GM12872 (cell line): ENCODE measurements around the gene CNRIP1.

Experiments
- TF ChIP-seq, protein P1 (sequence below): IDR thresholded peaks from 3 replicates; pipeline ENCODE4 v1.5.1; 2011; ENCODE audit warnings: low read depth, mild to moderate bottlenecking, low read length, moderate library complexity; ENCODE audit not compliant: insufficient read depth

Gene CNRIP1

DNA sequence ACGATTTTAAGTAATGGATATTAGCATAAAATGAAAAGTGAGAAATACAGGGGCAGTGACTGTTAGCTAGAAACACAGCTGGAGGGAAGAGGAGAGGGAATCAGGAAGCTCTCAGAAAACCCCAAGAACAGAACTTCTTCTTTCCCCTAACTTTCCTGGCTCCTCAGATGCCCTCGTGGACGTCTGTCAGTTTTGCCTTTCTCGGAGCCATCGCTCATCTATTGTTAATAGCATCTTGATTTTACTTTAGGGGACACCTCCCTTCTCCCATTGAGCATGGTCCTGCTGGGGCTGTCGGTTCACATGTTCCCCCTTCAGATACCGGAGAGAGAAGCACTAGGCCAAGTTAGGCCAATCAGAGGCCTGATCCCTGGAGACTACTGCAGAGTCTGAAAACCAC, 43.0 kb upstream of the CNRIP1 start:
- TF ChIP-seq, protein P1, sequence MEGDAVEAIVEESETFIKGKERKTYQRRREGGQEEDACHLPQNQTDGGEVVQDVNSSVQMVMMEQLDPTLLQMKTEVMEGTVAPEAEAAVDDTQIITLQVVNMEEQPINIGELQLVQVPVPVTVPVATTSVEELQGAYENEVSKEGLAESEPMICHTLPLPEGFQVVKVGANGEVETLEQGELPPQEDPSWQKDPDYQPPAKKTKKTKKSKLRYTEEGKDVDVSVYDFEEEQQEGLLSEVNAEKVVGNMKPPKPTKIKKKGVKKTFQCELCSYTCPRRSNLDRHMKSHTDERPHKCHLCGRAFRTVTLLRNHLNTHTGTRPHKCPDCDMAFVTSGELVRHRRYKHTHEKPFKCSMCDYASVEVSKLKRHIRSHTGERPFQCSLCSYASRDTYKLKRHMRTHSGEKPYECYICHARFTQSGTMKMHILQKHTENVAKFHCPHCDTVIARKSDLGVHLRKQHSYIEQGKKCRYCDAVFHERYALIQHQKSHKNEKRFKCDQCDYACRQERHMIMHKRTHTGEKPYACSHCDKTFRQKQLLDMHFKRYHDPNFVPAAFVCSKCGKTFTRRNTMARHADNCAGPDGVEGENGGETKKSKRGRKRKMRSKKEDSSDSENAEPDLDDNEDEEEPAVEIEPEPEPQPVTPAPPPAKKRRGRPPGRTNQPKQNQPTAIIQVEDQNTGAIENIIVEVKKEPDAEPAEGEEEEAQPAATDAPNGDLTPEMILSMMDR, result no peak

DNA sequence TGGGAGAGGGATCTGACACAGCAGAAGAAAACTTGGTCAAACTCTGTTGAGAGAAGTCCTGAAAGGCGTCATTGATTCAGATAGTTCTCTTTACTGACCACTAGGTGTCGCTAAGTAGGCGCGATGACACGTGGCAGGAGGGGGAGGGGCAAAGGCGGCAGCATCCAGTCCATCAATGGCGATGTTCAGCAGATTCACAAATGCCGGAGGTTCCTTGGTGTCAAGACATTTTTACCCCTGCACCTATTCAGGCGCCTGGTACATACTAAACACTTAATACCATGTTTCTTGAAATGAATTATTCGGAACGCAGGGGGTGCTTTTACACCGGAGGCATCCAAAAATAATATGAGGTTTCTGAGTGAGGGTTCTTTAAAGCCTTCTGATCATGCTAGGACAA, 42.3 kb upstream of the CNRIP1 start:
- TF ChIP-seq, protein P1, result peak; percentile 78

DNA sequence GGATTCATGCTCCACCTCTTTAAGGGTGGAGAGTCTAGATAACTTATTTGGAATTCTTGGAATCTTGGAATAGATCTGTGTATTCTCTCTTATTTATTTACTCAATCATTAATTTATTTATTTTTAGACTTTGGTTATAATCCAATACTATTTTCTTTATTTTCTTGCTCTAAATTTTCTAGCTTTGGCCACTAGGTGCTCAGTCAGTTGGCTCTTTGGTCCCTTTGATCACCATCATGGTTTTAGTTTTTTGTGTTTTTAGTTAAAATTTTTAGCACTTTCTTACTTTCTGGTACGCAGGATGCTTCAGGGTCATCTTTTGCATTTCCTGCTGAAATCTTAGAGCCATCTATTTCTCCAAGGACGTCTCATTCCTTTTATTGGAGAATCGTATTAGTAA, 40.1 kb upstream of the CNRIP1 start:
- TF ChIP-seq, protein P1, result peak; percentile 14; the same call in 1 of the 3 replicates

DNA sequence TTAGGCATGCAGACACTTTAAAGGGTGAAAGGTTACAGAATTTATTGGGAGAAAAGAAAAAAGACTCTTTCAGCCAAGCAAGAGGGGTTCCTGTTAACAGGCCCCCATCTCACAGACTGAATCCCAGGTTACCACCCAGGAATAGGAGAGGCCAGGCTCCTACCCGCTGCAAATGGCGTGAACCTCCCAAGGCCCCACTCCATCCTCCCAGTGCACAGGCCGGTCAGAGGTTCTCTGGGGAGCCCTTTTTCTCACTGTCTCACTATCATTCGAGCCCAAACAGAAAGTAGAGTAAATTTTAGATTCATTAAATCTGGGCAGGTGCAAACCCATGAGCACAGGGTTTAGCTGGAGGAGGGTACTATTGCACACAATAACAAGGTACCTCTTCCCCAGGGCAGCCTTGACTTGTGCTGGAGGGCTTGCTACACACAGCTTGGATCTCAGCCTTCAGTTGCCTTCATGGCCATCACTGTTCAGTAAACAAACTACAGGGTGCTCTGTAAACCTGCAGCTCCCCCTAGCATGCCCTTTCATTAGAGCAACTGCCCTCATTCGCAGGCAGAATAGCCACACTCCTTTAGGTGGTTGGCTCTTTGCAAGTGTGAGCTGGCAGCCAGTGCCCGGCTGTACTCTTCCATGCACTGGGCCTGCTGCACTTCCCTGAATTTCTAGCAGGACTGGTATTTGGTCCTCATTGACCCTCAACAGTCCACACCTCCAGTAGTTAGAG, 38.0 kb upstream of the CNRIP1 start:
- TF ChIP-seq, protein P1, result peak; percentile 71

DNA sequence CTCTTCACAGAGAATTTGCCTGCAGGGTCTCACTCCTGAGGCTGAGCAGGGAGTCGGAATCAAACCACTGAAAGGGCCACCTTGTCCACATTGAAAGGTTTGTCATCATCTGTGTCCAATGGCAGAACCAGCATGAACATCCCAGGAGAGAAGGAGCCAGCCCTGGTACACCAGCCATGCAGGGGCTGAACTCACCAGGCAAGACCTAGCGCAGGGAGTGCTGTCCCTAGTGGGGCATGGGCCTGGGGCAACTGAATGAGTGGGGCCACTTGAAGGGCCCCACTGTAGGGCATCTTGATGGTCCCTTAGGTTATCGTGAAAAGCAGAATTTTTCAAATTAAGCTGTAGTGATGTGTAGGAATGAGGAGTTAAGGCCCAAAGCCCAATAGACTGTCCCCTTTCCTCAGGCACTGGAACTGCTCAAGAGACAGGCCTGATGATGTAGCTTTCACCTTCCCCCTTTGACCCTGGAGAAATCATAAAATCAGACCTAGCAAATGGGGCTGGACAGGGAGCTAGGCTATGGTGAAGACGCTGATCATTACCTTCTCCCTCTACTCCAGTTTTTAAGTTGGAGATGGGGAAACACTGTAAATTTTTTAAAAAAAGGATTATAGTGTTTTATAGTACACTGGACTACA, 37.0 kb upstream of the CNRIP1 start:
- TF ChIP-seq, protein P1, result no peak

DNA sequence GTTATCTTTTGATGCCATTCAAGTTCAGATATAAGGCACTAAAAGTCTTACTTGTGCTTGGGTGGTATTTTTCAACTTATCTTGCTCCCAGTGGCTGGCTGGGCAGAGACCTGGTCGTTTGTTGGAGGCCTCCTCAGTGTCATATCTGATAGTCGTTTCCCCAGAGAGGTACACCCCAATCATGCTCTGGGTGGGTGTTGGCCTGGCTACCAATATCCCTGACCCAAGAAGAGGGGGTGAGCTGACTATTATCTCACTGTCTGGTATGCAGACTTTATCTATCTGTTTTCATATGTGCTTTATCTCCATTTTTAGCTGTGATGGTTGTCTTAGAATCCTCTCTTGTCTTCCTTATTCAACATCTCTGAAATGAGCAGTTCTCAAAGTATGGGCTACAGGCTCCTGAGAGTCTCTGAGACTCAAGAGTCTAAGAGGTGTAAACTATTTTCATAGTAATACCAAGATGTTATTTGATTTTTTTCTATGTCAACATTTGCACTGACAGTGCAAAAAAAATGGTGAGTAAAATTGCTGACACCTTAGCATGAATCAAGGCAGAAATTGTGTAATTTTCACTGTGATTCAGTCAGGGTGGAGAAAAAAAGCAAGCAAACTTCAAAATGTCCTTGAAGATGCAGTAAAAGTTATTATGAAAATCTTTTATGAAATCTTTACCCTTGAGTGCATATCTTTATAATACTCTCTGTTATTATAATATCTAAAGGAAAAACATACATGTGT, 33.1 kb upstream of the CNRIP1 start:
- TF ChIP-seq, protein P1, result no peak

DNA sequence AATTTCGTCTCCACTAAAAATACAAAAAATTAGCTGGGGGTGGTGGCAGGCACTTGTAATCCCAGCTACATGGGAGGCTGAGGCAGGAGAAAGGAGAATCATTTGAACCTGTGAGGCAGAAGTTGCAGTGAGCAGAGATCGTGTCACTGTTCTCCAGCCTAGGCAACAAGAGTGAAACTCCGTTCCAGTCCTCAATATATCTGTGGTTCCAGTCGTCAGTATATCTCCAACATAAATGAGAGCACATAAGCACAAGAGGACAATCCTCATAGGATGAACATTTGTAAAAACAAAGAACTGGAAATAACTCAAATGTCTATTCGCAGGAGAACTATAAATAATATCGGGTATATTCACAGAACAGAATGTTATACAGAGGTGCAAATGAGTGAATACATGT, 32.2 kb upstream of the CNRIP1 start:
- TF ChIP-seq, protein P1, result no peak
